Urothelium cell line (cell line): Measurements from ENCODE around the gene ROCK2.

Experiments used
- DNase-seq: peaks from one replicate; pipeline ENCODE4 v3.0.0; 2011; ENCODE audit warnings: low spot score, mixed read lengths
- FAIRE-seq: peaks from 2 replicates; lab custom pipeline; 2011; peaks lifted over from hg19 to GRCh38; lab: Jason Lieb, UNC

The ROCK2 gene

GRCh38 chr2:11132036-11132671, 212.3 kb downstream of the ROCK2 start:
- FAIRE-seq: no peak
- DNase-seq: no peak

GRCh38 chr2:11131166-11131920, 213.1 kb downstream of the ROCK2 start:
- no peak for DNase-seq
- no peak for FAIRE-seq
